K562 (cell line): ENCODE results near the gene MEF2C. TPM values are rescaled to one million over a fixed set of nuclear protein-coding genes. Genes with fewer than 3 reads are reported as not detected.

Source experiments
- ATAC-seq: fragments of 200-7000 bp; cut with Tn5 transposase; 3 replicates; pipeline ENCODE4 v1.9.1; 2020; ENCODE audit warnings: moderate library complexity
- BruUV-seq: library from RNA; stranded (reverse); fragments of 400-500 nt; replicated peaks from 2 replicates; lab custom pipeline; 2021; lab: Mats Ljungman, UMichigan
- CTCF ChIA-PET: fragments of 300-600 bp; formaldehyde crosslinking; extraction: SDS; loops from one replicate; lab custom pipeline; 2021; ENCODE audit warnings: low intra/inter-chr PET ratio; lab: Yijun Ruan, JAX
- POLR2A ChIA-PET: fragments of 300-600, 350-650 bp; sonication (Branson Sonifier 250); formaldehyde crosslinking; extraction: SDS; loops from one replicate; lab custom pipeline; 2021; ENCODE audit warnings: antibody characterized with exemption, inconsistent platforms; lab: Yijun Ruan, JAX
- DNase-seq, 4 experiments: peaks; one replicate each; pipeline versions ENCODE4 v3.0.0 to v3.0.0-alpha.2; 2011 to 2018; ENCODE audit warnings: low spot score in 3 of 4, mixed read lengths in 3 of 4; ENCODE audit errors: extremely low read depth in 1 of 4
- FAIRE-seq: peaks from 2 replicates; lab custom pipeline; 2011; peaks lifted over from hg19 to GRCh38; lab: Jason Lieb, UNC
- H2AFZ ChIP-seq: 2 replicates; pipeline ENCODE4 v1.6.0; 2011; ENCODE audit warnings: low read depth, low read length, control low read depth, inconsistent platforms
- H3K27ac ChIP-seq: fragments of 200-600 bp; 3 replicates; pipeline ENCODE4 v1.8.0; 2011; ENCODE audit warnings: low read depth, mild to moderate bottlenecking, control low read depth, inconsistent platforms, low read length, moderate library complexity, mixed read lengths; ENCODE audit errors: extremely low read depth
- H3K27me3 ChIP-seq, 2 experiments: fragments of 300-600 bp in 1 of 2; 2 replicates in 1 of 2; 3 replicates in 1 of 2; pipeline versions ENCODE4 v1.6.0 to v1.8.0; 2011; ENCODE audit warnings: inconsistent platforms in 2 of 2, low read length in 2 of 2, mild to moderate bottlenecking in 1 of 2, mixed read lengths in 1 of 2, moderate library complexity in 1 of 2; ENCODE audit not compliant: control insufficient read depth in 2 of 2, insufficient read depth in 2 of 2
- H3K36me3 ChIP-seq: fragments of 300-600 bp; 3 replicates; pipeline ENCODE4 v1.8.0; 2011; ENCODE audit warnings: mild to moderate bottlenecking, low read length, inconsistent platforms; ENCODE audit not compliant: control insufficient read depth, insufficient read depth
- H3K4me1 ChIP-seq, 2 experiments: fragments of 200-600 bp in 1 of 2; replicated peaks in 1 of 2; 2 replicates in 1 of 2; 3 replicates in 1 of 2; pipeline versions ENCODE4 v1.5.1 to v1.8.0; 2011; ENCODE audit warnings: inconsistent platforms in 2 of 2, low read length in 2 of 2, mild to moderate bottlenecking in 1 of 2, mixed read lengths in 1 of 2, moderate library complexity in 1 of 2; ENCODE audit not compliant: control insufficient read depth in 2 of 2, insufficient read depth in 2 of 2
- H3K4me2 ChIP-seq: 2 replicates; pipeline ENCODE4 v1.6.1; 2011; ENCODE audit warnings: low read length, control low read depth, inconsistent platforms, mixed read lengths; ENCODE audit not compliant: insufficient read depth
- H3K4me3 ChIP-seq: fragments of 200-600 bp; sonication (generic), shearing (Covaris generic); 2 replicates; pipeline ENCODE4 v1.5.1; 2016; ENCODE audit warnings: control low read depth, inconsistent platforms
- H3K79me2 ChIP-seq: fragments of 200-600 bp; 3 replicates; pipeline ENCODE4 v1.8.0; 2011; ENCODE audit warnings: low read length, inconsistent platforms; ENCODE audit not compliant: control insufficient read depth, insufficient read depth
- H3K9ac ChIP-seq, 2 experiments: 2 replicates each; pipeline versions ENCODE4 v1.6.0 to v1.6.1; 2011; ENCODE audit warnings: low read depth in 2 of 2, low read length in 2 of 2, control low read depth in 1 of 2, inconsistent platforms in 1 of 2, mild to moderate bottlenecking in 1 of 2, mixed read lengths in 1 of 2; ENCODE audit not compliant: insufficient read depth in 1 of 2
- H3K9me1 ChIP-seq: one replicate; pipeline ENCODE4 v1.6.0; 2011; ENCODE audit warnings: inconsistent platforms, mild to moderate bottlenecking, low read length, moderate library complexity; ENCODE audit not compliant: control insufficient read depth, insufficient read depth
- H3K9me3 ChIP-seq: replicated peaks from 2 replicates; pipeline ENCODE4 v1.5.1; 2011; ENCODE audit warnings: low read depth, low read length, inconsistent platforms; ENCODE audit not compliant: control insufficient read depth, insufficient read depth
- H4K20me1 ChIP-seq: replicated peaks from 2 replicates; pipeline ENCODE4 v1.6.1; 2011; ENCODE audit warnings: low read length, inconsistent platforms, mixed read lengths; ENCODE audit not compliant: control insufficient read depth, insufficient read depth
- ELF2 ChIP-seq: fragments of 250-450 bp; sonication (Bioruptor Pico); IDR thresholded peaks from 2 replicates; pipeline ENCODE4 v1.5.0; 2021; ENCODE audit warnings: mild to moderate bottlenecking
- HDAC1 ChIP-seq, 2 experiments: fragments of 450-650 bp; IDR thresholded peaks; 2 replicates each; pipeline ENCODE4 v1.6.1; 2016 to 2017; ENCODE audit warnings: inconsistent platforms in 1 of 2, mild to moderate bottlenecking in 1 of 2, moderate library complexity in 1 of 2
- NFRKB ChIP-seq: fragments of 450-650 bp; IDR thresholded peaks from 2 replicates; pipeline ENCODE4 v1.6.1; 2016; ENCODE audit warnings: low read depth
- NR0B1 ChIP-seq: fragments of 450-650 bp; IDR thresholded peaks from one replicate; pipeline ENCODE4 v1.6.1; 2018; ENCODE audit warnings: mild to moderate bottlenecking, moderate library complexity; ENCODE audit not compliant: partially characterized antibody
- POLR2G ChIP-seq: fragments of 200-400 bp; formaldehyde crosslinking; IDR thresholded peaks from 2 replicates; pipeline ENCODE4 v1.6.1; 2017; ENCODE audit warnings: low read depth, mild to moderate bottlenecking, antibody characterized with exemption, low read length, moderate library complexity
- REST ChIP-seq, 2 experiments: fragments of 450-650 bp; formaldehyde crosslinking in 1 of 2; IDR thresholded peaks; 2 replicates each; pipeline versions ENCODE4 v1.4.0 to v1.6.1; 2014 to 2020; ENCODE audit warnings: mild to moderate bottlenecking in 2 of 2, borderline replicate concordance in 1 of 2, low read depth in 1 of 2
- SOX6 ChIP-seq: fragments of 450-650 bp; IDR thresholded peaks from 2 replicates; pipeline ENCODE4 v1.6.1; 2014; ENCODE audit warnings: mild to moderate bottlenecking
- STAG1 ChIP-seq: sonication (generic); formaldehyde crosslinking; IDR thresholded peaks from 2 replicates; pipeline ENCODE4 v1.5.0; 2020; ENCODE audit warnings: missing genetic modification reagents, borderline replicate concordance
- STAT6 ChIP-seq: sonication (generic); formaldehyde crosslinking; IDR thresholded peaks from 2 replicates; pipeline ENCODE4 v1.8.1; 2023; ENCODE audit warnings: mild to moderate bottlenecking, missing genetic modification reagents
- ZNF165 ChIP-seq: fragments of 250-450 bp; sonication (Bioruptor Pico); IDR thresholded peaks from 2 replicates; pipeline ENCODE4 v1.4.0; 2020; ENCODE audit warnings: borderline replicate concordance
- WGBS: fragments of 100-300 bp; shearing (Covaris generic); methylation state at CpG from one replicate; pipeline ENCODE4 v1.1.6; 2016; ENCODE audit warnings: low coverage, mixed read lengths; ENCODE audit not compliant: insufficient coverage; ENCODE audit errors: missing lambda C conversion rate; 5-methylcytosine and 5-hydroxymethylcytosine counted together
- in situ Hi-C: fragments of 300-500 bp; cut with MboI; formaldehyde crosslinking; loops from 4 replicates; pipeline ENCODE4 v1.15.0; 2018; ENCODE audit warnings: inconsistent platforms, mixed read lengths
- intact Hi-C: fragments of 100-400 bp; cut with micrococcal nuclease; formaldehyde crosslinking; loops from 2 replicates; pipeline ENCODE4 v1.14.2; 2022
- polyA plus RNA-seq, 8 experiments: library from polyadenylated mRNA; depleted of rRNA in 4 of 8; stranded (reverse) in 5 of 8; unstranded in 3 of 8; fragments of >200 nt; fragmentation: Nextera tagmentation in 2 of 8; fragmentation: Illumina TruSeq in 1 of 8; extraction: Ambion mirVana in 2 of 8; extraction: Trizol in 1 of 8; gene quantifications; 2 replicates each; pipeline versions ENCODE4 v1.2.1 to v1.2.3, GENCODE V29; 2011 to 2014; ENCODE audit warnings: inconsistent platforms in 1 of 8, missing spikeins in 1 of 8
- total RNA-seq, 7 experiments: library from RNA; depleted of rRNA in 6 of 7; stranded (reverse); fragments of >200 nt in 6 of 7; fragmentation: Illumina TruSeq in 2 of 7; extraction: Trizol in 2 of 7; gene quantifications; 2 replicates each; pipeline versions ENCODE4 v1.2.1 to v1.2.3, GENCODE V29; 2011 to 2021; ENCODE audit warnings: low replicate concordance in 1 of 7

The MEF2C gene
- total and polyA plus RNA-seq, 9 of the 15 experiments (the other 6 are each of a cell fraction or from before 2014, with no cell fraction given): 25.1 to 67.8 (median 58.3) TPM

- peak; percentile 6 for FAIRE-seq
- Histone ChIP-seq H3K4me2 (peak overlapping the region; percentile 74), H3K9ac (peak overlapping the region in 1 of 2 experiments; percentile 22; a peak in 1 of 4 replicates), H4K20me1 (no peaks in the 10 kb centered on the region), H3K4me3 (peak overlapping the region; percentile 22), H3K9me3 (no peaks in the 10 kb centered on the region), H3K9me1 (no peaks in the 10 kb centered on the region), H3K27ac (peak overlapping the region; percentile 9; the same call in 1 of the 3 replicates), H3K79me2 (peaks cover 94% of the 10 kb centered on the region), H3K27me3 (no peaks in the 10 kb centered on the region), H3K4me1 (peaks cover 2 to 3% of the 10 kb centered on the region in 2 experiments; a peak in 2 of 5 replicates), H3K36me3 (0 out of 3 replicates have a peak, but pooled peaks cover 6% of the 10 kb centered on the region), H2AFZ (no peak overlapping the region)
- peak; percentile 21 for ATAC-seq
- no peak for DNase-seq
- 3% methylated on average over 5 of the region's 5 CpGs for WGBS
- CTCF ChIA-PET: no interaction called here
- intact Hi-C loops (loop anchor here (5.0 to 10.0 kb wide), 3 partner anchors 52 to 1528 kb away; partner anchors contain the start of gene CETN3), in situ Hi-C loops (no loop called here)
- BruUV-seq: no TSS peak
- POLR2A ChIA-PET: no interaction called here
- TF ChIP-seq POLR2G (no peak), STAG1 (no peak), HDAC1 (IDR thresholded peaks at IDR 0.05) (peak in 1 of 2 experiments; percentile 36; a peak in 1 of 4 replicates), NFRKB (no peak), ELF2 (CRISPR knock-in tag) (no peak), ZNF165 (no peak), NR0B1 (no peak), REST (IDR thresholded peaks at IDR 0.05; ENCODE audit: borderline replicate concordance) (no peak), REST (CRISPR knock-in tag; IDR thresholded peaks at IDR 0.05; ENCODE audit: low read depth) (no peak), SOX6 (peak; percentile 53; the same call in 1 of the 2 replicates), STAT6 (no peak)
These were observed 3.3 kb downstream of the MEF2C start for GRCh38 chr5:88879724-88880123.
